Measurements from ENCODE around the gene FHAD1.

- no peak for TF ChIP-seq CTCF (IDR thresholded peaks at IDR 0.05)
- TF ChIP-seq EZH2 (IDR thresholded peaks at IDR 0.05; ENCODE audit: borderline replicate concordance, insufficient read depth, low read depth, low read length, poor library complexity, severe bottlenecking): no peak
Observed at GRCh38 chr1:15316510-15316909, 69.5 kb downstream of the FHAD1 start.
